ENCODE measurements around the gene PRKAR1B.

Gene PRKAR1B

GRCh38 chr7:584122-584465 lies 143.0 kb downstream of the PRKAR1B start:
- DNase-seq, result no peak

- no peak for DNase-seq
Observed at GRCh38 chr7:583410-584121, 143.5 kb downstream of the PRKAR1B start.

- no peak for DNase-seq
Observed at GRCh38 chr7:582931-583330, 144.2 kb downstream of the PRKAR1B start.

GRCh38 chr7:582081-582835 lies 144.8 kb downstream of the PRKAR1B start:
- DNase-seq, result no peak

- DNase-seq, result no peak
Observed at GRCh38 chr7:578386-578785, 148.7 kb downstream of the PRKAR1B start.

GRCh38 chr7:577741-578370 lies 149.2 kb downstream of the PRKAR1B start:
- no peak for DNase-seq

GRCh38 chr7:577278-577665 lies 149.8 kb downstream of the PRKAR1B start:
- DNase-seq, result no peak

GRCh38 chr7:576524-577277 lies 150.4 kb downstream of the PRKAR1B start:
- DNase-seq, result no peak

- DNase-seq, result no peak
Observed at GRCh38 chr7:575425-576366, 151.4 kb downstream of the PRKAR1B start.

GRCh38 chr7:574661-575395 lies 152.3 kb downstream of the PRKAR1B start:
- peak; percentile 95 for DNase-seq

- no peak for DNase-seq
Observed at GRCh38 chr7:573933-574381, 153.1 kb downstream of the PRKAR1B start.

- no peak for DNase-seq
Observed at GRCh38 chr7:573269-573932, 153.7 kb downstream of the PRKAR1B start.

GRCh38 chr7:572416-573268 lies 154.4 kb downstream of the PRKAR1B start:
- DNase-seq, result peak; percentile 35

GRCh38 chr7:571718-572415 lies 155.2 kb downstream of the PRKAR1B start:
- no peak for DNase-seq

- no peak for DNase-seq
Observed at GRCh38 chr7:571096-571717, 155.9 kb downstream of the PRKAR1B start.

GRCh38 chr7:570801-571070 lies 156.3 kb downstream of the PRKAR1B start:
- DNase-seq, result no peak

GRCh38 chr7:569996-570800 lies 156.9 kb downstream of the PRKAR1B start:
- no peak for DNase-seq
